ENCODE results near the gene TRIM65.

Gene TRIM65, protein sequence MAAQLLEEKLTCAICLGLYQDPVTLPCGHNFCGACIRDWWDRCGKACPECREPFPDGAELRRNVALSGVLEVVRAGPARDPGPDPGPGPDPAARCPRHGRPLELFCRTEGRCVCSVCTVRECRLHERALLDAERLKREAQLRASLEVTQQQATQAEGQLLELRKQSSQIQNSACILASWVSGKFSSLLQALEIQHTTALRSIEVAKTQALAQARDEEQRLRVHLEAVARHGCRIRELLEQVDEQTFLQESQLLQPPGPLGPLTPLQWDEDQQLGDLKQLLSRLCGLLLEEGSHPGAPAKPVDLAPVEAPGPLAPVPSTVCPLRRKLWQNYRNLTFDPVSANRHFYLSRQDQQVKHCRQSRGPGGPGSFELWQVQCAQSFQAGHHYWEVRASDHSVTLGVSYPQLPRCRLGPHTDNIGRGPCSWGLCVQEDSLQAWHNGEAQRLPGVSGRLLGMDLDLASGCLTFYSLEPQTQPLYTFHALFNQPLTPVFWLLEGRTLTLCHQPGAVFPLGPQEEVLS

GRCh38 chr17:75896415-75897159, at the start of gene TRIM65:
TSS of gene TRIM65 (minus strand) at chr17:75896951. CDS start at chr17:75896937, 14 bp downstream.
- DNase-seq (ENCODE audit: insufficient read length, low spot score) (peak; percentile 88), FAIRE-seq (peak; percentile 95)

GRCh38 chr17:75945211-75945610, 48.5 kb upstream of the TRIM65 start:
- DNase-seq (ENCODE audit: insufficient read length, low spot score) (no peak), FAIRE-seq (no peak)

DNA sequence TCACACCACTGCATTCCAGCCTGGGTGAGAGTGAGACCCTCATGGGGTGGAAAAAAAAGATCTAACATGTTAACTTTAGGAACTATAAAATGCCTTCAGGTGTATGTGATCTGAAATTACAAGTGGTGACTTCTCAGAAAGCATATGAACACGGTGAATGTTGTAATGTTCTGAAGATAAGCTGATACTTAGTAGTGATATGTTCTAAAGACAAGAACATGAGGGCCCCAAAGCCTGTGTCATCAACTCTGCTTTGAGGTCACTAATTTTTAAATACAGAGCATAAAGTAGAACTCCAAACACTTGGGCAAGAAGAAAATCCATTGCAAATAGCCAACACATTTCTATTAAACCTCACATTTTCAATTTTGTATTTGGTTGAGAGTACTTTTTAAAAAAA, 46.7 kb upstream of the TRIM65 start:
- no peak for DNase-seq (ENCODE audit: insufficient read length, low spot score)

DNA sequence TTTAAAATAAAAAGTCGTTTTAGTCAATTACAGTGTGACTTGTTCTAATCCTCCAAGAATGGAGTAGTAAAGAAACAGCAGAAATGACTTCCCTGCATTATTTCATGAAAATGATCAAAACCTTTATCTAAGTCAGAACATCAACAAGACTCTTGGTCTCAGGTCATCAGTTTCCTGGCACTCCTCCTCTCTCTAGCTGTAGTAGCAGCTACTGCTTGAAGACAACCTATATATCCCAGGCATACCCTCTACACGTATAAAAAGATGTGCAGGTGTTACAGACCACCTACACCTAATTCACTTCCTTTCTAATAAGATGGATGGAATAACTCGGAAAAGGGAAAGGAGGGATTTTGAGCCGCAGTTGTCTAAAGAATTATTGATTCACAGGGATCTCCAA, 45.7 kb upstream of the TRIM65 start:
- FAIRE-seq (no peak), DNase-seq (ENCODE audit: insufficient read length, low spot score) (no peak)

More for the DNA sequence above, 46.7 kb upstream of the TRIM65 start:
- FAIRE-seq = no peak

DNA sequence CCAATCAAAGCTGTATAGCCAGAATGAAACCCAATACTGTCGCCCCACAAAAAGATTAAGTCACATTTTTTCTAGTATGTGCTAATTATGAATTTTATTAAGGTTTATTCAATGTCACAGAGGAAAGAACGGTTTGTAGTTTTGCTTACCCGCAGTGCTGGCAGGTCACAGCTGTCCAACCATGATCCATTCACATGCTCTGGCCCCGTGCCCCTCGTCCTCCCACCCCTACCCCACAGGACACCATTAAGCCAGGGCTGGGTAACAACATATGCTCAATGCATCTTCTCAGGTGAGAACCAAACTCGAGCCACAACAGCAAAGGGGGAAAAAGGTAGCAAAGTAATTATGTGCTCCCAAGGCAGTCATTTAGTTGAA, 44.7 kb upstream of the TRIM65 start:
- FAIRE-seq = peak; percentile 59

GRCh38 chr17:75940727-75941441, 44.1 kb upstream of the TRIM65 start, which contains the start of gene FBF1:
TSS of gene FBF1 (minus strand) at chr17:75941042. CDS start at chr17:75938149, 2,893 bp downstream.
- peak; percentile 99 for FAIRE-seq

More for the DNA sequence above, 44.7 kb upstream of the TRIM65 start:
- DNase-seq (ENCODE audit: insufficient read length, low spot score) = no peak

GRCh38 chr17:75937652-75938051, 40.9 kb upstream of the TRIM65 start:
- no peak for FAIRE-seq
- DNase-seq (ENCODE audit: insufficient read length, low spot score) = no peak

More at GRCh38 chr17:75940727-75941441, 44.1 kb upstream of the TRIM65 start, which contains the start of gene FBF1:
- DNase-seq (ENCODE audit: insufficient read length, low spot score) = peak; percentile 99

DNA sequence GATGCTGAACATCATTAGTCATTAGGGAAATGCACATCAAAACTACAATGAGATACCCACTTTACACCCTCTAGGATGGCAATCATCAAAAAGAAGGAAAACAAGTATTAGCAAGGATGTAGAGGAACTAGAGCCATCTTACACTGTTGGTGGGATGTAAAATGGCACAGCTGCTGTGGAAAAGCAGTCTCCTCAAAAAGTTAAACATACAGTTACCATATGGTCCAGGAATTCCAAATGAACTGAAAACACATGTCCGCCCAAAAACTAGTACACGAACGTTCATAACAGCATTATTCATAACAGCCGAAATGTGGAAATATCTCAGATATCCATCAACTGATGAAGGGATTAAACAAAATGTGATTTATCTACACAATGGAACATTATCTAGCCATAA, 37.1 kb upstream of the TRIM65 start:
- no peak for DNase-seq (ENCODE audit: insufficient read length, low spot score)
- no peak for FAIRE-seq

DNA sequence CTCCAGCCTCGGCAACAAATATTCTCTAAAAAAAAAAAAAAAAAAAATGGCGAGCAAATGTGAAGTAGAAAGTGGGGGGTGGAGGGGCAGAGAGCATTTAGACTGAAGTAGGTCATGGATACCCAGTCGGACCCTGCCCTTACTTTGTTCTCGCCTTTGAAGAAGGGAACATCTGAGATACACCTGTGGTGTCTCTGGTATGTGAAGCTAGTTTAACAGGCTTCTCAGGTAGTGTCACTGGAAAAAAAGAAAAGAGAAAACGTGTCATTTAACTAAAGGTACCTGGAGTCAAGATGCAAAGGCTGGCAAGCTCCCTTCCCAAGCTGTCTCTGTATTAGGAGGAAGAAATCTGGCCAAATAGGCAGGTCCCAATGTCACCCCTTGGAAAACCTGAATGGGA, 36.1 kb upstream of the TRIM65 start:
- DNase-seq (ENCODE audit: insufficient read length, low spot score) = no peak
- FAIRE-seq = no peak

DNA sequence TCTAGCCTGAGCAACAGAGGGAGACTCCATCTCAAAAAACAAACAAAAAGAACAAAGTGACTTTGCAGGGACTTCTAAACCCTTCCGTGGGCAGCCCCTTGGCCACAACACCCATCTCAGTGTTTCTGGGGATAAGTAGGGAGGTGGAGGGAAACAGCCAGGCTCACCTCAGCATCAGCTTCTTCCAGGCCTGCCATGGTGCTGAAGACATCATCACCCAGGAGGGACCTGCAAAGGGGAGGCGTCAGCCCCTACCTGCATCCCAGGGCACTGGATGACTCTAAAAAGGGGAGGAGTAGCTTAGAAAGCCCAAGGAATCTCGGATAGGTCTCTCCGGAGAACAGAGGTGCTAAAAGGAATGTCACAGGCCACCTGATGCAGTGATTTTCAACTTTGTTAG, 34.3 kb upstream of the TRIM65 start:
- no peak for DNase-seq (ENCODE audit: insufficient read length, low spot score)
- no peak for FAIRE-seq

- DNase-seq (ENCODE audit: insufficient read length, low spot score) (peak; percentile 45), FAIRE-seq (peak; percentile 79)
Measured at GRCh38 chr17:75927286-75927922, 30.7 kb upstream of the TRIM65 start.

DNA sequence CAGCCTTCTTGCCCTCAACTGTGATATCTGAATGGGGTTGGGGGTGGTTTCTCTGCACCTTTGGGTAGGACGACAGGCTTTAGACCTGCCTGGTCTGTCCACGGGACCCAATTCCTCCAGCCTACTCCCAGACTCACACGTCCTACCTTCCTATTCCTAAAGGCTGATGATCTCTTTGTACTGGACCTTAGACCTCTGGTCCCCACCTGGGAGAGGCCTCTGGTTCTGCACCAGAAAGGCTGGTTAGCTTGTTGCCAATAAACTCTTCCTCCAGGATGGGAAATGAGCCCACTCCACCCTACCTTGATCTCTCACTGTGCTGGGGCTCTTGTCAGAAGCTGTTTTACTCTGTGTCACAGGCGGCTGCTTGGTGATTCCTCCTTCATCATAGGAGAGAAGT, 29.7 kb upstream of the TRIM65 start:
- DNase-seq (ENCODE audit: insufficient read length, low spot score) (no peak), FAIRE-seq (no peak)

- no peak for DNase-seq (ENCODE audit: insufficient read length, low spot score)
- FAIRE-seq = no peak
Measured at GRCh38 chr17:75925912-75926311, 29.2 kb upstream of the TRIM65 start.

- FAIRE-seq = no peak
- no peak for DNase-seq (ENCODE audit: insufficient read length, low spot score)
Measured at GRCh38 chr17:75925103-75925502, 28.4 kb upstream of the TRIM65 start.

GRCh38 chr17:75922963-75923874, 26.5 kb upstream of the TRIM65 start:
- no peak for FAIRE-seq
- DNase-seq (ENCODE audit: insufficient read length, low spot score) = no peak

DNA sequence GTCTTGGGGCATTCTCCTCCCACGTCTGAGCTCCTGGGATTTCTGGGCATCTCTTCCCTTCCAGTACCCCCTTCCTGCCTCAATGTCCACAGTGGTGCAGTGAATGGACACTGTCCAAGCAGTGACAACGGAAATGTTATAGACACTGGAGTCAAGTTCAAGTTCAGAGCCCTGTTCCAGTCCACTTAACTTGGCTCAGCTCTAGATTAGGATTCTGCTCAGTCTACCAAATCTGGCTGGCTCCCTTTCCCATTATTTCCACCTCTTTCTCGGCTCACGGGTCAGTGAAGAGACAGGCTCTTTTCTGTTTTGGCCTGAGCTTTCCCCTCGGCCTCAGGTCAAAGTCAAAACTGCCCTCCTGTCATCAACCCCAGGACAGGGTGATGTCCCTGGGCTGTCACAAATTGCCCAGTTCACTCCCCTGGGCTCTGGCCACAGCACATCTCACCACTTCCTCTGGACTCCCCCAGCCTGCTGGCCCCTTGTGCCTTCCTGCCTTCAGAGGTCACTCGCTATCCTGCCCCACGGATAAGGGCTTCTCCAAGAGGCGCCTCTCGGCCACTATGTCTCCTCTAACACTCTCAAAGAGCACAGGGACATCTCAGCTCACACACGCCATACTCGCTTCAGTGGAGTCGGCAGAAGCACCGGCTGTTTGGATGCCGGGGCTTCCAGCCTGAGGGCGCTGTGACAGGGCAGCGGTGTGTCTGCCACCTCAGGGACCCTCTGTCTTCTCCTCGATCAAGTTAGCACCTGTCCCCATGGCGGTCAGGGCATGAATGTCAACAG, 25.6 kb upstream of the TRIM65 start:
- FAIRE-seq (no peak), DNase-seq (ENCODE audit: insufficient read length, low spot score) (no peak)

DNA sequence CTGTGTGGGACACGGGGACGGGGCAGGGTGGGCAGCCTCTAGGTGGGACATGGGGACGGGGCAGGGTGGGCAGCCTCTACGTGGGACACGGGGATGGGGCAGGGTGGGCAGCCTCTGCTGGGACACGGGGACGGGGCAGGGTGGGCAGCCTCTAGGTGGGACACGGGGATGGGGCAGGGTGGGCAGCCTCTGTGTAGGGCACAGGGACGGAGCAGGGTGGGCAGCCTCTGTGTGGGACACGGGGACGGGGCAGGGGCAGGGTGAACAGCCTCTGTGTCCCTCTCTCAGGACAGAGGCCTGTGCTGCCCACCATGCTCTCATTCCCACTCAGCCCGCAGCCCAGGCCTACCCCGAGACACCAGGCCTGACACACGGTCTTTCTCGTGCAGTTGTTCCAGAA, 24.8 kb upstream of the TRIM65 start:
- FAIRE-seq = no peak
- no peak for DNase-seq (ENCODE audit: insufficient read length, low spot score)

- FAIRE-seq = no peak
- no peak for DNase-seq (ENCODE audit: insufficient read length, low spot score)
Measured at GRCh38 chr17:75920045-75920560, 23.4 kb upstream of the TRIM65 start.

All from HTR-8/SVneo (cell line).